Ishikawa (cell line): ENCODE measurements around the gene LYRM4.

ENCODE experiments used
- EGR1 ChIP-seq: IDR thresholded peaks from 2 replicates; pipeline ENCODE4 v1.6.1; 2012
- MAX ChIP-seq: IDR thresholded peaks from 2 replicates; pipeline ENCODE4 v1.6.1; 2012
- REST ChIP-seq: IDR thresholded peaks from 2 replicates; pipeline ENCODE4 v1.6.1; 2012; ENCODE audit warnings: low read depth, mild to moderate bottlenecking
- TEAD4 ChIP-seq: IDR thresholded peaks from 2 replicates; pipeline ENCODE4 v1.6.1; 2012

- TF ChIP-seq REST (no peak), EGR1 (no peak), TEAD4 (no peak), MAX (no peak)
These were observed 159.9 kb downstream of the LYRM4 start for GRCh38 chr6:5100806-5101205.
